Right atrium auricular region (tissue), 2 donors: ENCODE data around the gene TBC1D14. TPM values are rescaled to one million over a fixed set of nuclear protein-coding genes. Genes with fewer than 3 reads are reported as not detected.

Experiments
- DNase-seq: peaks from one replicate; pipeline ENCODE4 v3.0.0-alpha.2; 2019; ENCODE audit warnings: low spot score
- H3K27ac ChIP-seq, 2 donors: fragments of 200-600 bp; sonication (generic); 1 replicate in 1 of 2; 2 replicates in 1 of 2; pipeline ENCODE4 v1.5.1; 2016 to 2019
- H3K27me3 ChIP-seq, 2 donors: fragments of 200-600 bp; sonication (generic); one replicate each; pipeline versions ENCODE4 v1.5.1 to v1.6.0; 2017 to 2019
- H3K36me3 ChIP-seq: fragments of 200-600 bp; sonication (generic); one replicate; pipeline ENCODE4 v1.5.1; 2016
- H3K4me1 ChIP-seq, 2 donors: fragments of 200-600 bp; sonication (generic); one replicate each; pipeline versions ENCODE4 v1.5.1 to v1.6.0; 2017 to 2019
- H3K4me3 ChIP-seq, 2 donors: fragments of 200-600 bp; sonication (generic); 1 replicate in 1 of 2; 2 replicates in 1 of 2; pipeline ENCODE4 v1.5.1; 2017 to 2019; ENCODE audit warnings: mild to moderate bottlenecking in 1 of 2, moderate library complexity in 1 of 2
- H3K9me3 ChIP-seq, 2 donors: fragments of 200-600 bp; sonication (generic); one replicate each; pipeline ENCODE4 v1.5.1; 2019
- total RNA-seq, 2 donors: library from RNA; depleted of rRNA; stranded (reverse); fragments of >200 nt; gene quantifications; one replicate each; pipeline ENCODE4 v1.1.0, GENCODE V29; 2016
- TF ChIP-seq, protein P1 (sequence below), 2 donors: fragments of 200-600 bp; sonication (generic); IDR thresholded peaks; one replicate each; pipeline ENCODE4 v1.5.1; 2019; ENCODE audit warnings: antibody characterized with exemption in 2 of 2

The TBC1D14 gene
- total RNA-seq, 2 donors from 2014 or later: 33.7 to 34.0 TPM

- TF ChIP-seq, protein P1, sequence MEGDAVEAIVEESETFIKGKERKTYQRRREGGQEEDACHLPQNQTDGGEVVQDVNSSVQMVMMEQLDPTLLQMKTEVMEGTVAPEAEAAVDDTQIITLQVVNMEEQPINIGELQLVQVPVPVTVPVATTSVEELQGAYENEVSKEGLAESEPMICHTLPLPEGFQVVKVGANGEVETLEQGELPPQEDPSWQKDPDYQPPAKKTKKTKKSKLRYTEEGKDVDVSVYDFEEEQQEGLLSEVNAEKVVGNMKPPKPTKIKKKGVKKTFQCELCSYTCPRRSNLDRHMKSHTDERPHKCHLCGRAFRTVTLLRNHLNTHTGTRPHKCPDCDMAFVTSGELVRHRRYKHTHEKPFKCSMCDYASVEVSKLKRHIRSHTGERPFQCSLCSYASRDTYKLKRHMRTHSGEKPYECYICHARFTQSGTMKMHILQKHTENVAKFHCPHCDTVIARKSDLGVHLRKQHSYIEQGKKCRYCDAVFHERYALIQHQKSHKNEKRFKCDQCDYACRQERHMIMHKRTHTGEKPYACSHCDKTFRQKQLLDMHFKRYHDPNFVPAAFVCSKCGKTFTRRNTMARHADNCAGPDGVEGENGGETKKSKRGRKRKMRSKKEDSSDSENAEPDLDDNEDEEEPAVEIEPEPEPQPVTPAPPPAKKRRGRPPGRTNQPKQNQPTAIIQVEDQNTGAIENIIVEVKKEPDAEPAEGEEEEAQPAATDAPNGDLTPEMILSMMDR (IDR thresholded peaks at IDR 0.05): no peak
- Histone ChIP-seq H3K9me3 (no peaks in the 10 kb centered on the region), H3K27me3 (no peaks in the 10 kb centered on the region), H3K4me3 (no peak overlapping the region), H3K4me1 (peaks cover 0 to 25% of the 10 kb centered on the region in 2 donors), H3K36me3 (no peaks in the 10 kb centered on the region), H3K27ac (no peak overlapping the region)
- DNase-seq: no peak
These were observed 15.5 kb upstream of the TBC1D14 start for GRCh38 chr4:6894086-6894478.

GRCh38 chr4:6894528-6895498 is 14.8 kb upstream of the TBC1D14 start:
- H3K27me3 ChIP-seq: no peaks in the 10 kb centered on the region
- no peaks in the 10 kb centered on the region for H3K36me3 ChIP-seq
- TF ChIP-seq, protein P1 (IDR thresholded peaks at IDR 0.05): no peak
- peaks cover 0 to 18% of the 10 kb centered on the region in 2 donors for H3K4me1 ChIP-seq
- H3K9me3 ChIP-seq: no peaks in the 10 kb centered on the region
- H3K4me3 ChIP-seq: no peak overlapping the region
- no peak overlapping the region for H3K27ac ChIP-seq
- no peak for DNase-seq

DNA sequence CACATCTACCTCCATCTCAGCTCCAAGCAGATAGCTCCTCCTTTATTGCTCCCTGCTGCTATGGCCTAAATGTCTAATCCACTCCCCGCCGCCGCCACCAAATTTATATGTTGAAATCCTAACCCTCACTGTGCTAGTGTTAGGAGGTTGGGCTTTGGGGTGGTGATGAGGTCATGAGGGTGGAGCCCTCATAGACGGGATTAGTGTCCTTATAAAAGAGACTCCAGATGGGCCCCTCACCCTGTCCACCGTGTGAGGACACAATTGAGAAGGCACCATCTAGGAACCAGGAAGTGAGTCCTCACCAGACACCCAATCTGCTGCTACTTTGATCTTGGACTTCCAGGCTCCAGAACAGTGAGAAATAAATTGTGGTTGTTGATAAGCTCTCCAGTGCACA is 13.6 kb upstream of the TBC1D14 start:
- Histone ChIP-seq H3K9me3 (no peaks in the 10 kb centered on the region), H3K27ac (no peak overlapping the region), H3K4me3 (no peak overlapping the region), H3K4me1 (peaks cover 0 to 15% of the 10 kb centered on the region in 2 donors), H3K36me3 (no peaks in the 10 kb centered on the region), H3K27me3 (no peaks in the 10 kb centered on the region)
- no peak for DNase-seq
- TF ChIP-seq, protein P1 (IDR thresholded peaks at IDR 0.05): no peak

GRCh38 chr4:6898763-6899162 is 10.9 kb upstream of the TBC1D14 start:
- TF ChIP-seq, protein P1 (IDR thresholded peaks at IDR 0.05): no peak
- no peak for DNase-seq
- H3K27me3 ChIP-seq: no peaks in the 10 kb centered on the region
- H3K27ac ChIP-seq: no peak overlapping the region
- H3K4me3 ChIP-seq: no peak overlapping the region
- peaks cover 0 to 10% of the 10 kb centered on the region in 2 donors for H3K4me1 ChIP-seq
- no peaks in the 10 kb centered on the region for H3K9me3 ChIP-seq
- no peaks in the 10 kb centered on the region for H3K36me3 ChIP-seq

DNA sequence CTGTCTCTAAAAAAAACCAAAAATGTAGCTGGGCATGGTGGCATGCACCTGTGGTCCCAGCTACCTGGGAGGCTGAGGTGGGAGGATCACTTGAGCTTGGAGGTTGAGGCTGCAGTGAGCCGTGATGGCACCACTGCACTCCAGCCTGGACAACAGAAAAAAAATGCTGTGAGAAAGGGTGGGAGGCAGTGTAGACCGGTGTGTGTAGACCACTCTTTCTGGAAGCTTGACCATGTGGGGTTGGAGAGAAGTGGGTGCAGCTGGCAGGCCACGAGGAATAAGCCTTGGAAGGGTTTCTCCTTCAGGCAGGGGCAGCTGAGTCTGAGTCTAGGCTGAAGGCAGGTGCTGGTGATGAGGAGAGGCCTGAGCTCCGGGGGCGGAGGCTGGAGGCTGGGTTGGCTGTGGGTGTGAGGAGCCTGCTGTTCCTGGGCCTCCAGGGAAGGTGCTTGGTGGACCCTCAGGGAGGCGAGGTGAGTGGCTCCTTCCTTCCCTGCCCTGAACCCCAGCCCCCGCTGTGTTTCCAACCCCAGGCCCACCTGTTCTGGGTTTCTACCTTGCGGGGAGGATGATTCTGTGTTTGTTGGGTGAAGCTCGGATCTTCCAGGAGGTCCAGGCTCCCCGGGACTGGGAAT is 9.3 kb upstream of the TBC1D14 start:
- DNase-seq: no peak
- no peak overlapping the region for H3K27ac ChIP-seq
- no peak overlapping the region for H3K4me3 ChIP-seq
- peaks cover 0 to 10% of the 10 kb centered on the region in 2 donors for H3K4me1 ChIP-seq
- no peaks in the 10 kb centered on the region for H3K36me3 ChIP-seq
- TF ChIP-seq, protein P1 (IDR thresholded peaks at IDR 0.05): no peak
- no peaks in the 10 kb centered on the region for H3K27me3 ChIP-seq
- no peaks in the 10 kb centered on the region for H3K9me3 ChIP-seq
